HG03135 (cell line): ENCODE data around the gene JADE1.

ENCODE experiments used
- ATAC-seq: cut with Tn5 transposase; IDR thresholded peaks from one replicate; pipeline ENCODE4 v1.9.1; 2021; ENCODE audit warnings: mild to moderate bottlenecking, moderate library complexity; ENCODE audit not compliant: unreplicated experiment

The JADE1 gene

GRCh38 chr4:128810331-128810870, 901 bp downstream of the JADE1 start:
- no peak for ATAC-seq

- ATAC-seq: peak; percentile 51
Observed at GRCh38 chr4:128810871-128811570, 1.5 kb downstream of the JADE1 start.

GRCh38 chr4:128811571-128812441, 2.3 kb downstream of the JADE1 start:
- ATAC-seq: peak; percentile 49

GRCh38 chr4:128812442-128813235, 3.1 kb downstream of the JADE1 start:
- ATAC-seq: peak; percentile 4

- no peak for ATAC-seq
Observed at GRCh38 chr4:128813965-128814364, 4.5 kb downstream of the JADE1 start.

- no peak for ATAC-seq
Observed at GRCh38 chr4:128818442-128818841, 8.9 kb downstream of the JADE1 start.

GRCh38 chr4:128819082-128819742, 9.7 kb downstream of the JADE1 start:
- ATAC-seq: no peak

GRCh38 chr4:128820671-128821070, 11.2 kb downstream of the JADE1 start:
- no peak for ATAC-seq

GRCh38 chr4:128821151-128821550, 11.7 kb downstream of the JADE1 start:
- no peak for ATAC-seq

- ATAC-seq: no peak
Observed at GRCh38 chr4:128823025-128823661, 13.6 kb downstream of the JADE1 start.

GRCh38 chr4:128825226-128825625, 15.7 kb downstream of the JADE1 start:
- no peak for ATAC-seq

GRCh38 chr4:128827296-128827695, 17.8 kb downstream of the JADE1 start:
- no peak for ATAC-seq

GRCh38 chr4:128830906-128831503, 21.5 kb downstream of the JADE1 start:
- no peak for ATAC-seq

- peak; percentile 60 for ATAC-seq
Observed at GRCh38 chr4:128831531-128832242, 22.2 kb downstream of the JADE1 start.

- peak; percentile 15 for ATAC-seq
Observed at GRCh38 chr4:128832243-128832625, 22.7 kb downstream of the JADE1 start.

GRCh38 chr4:128835498-128836222, 26.2 kb downstream of the JADE1 start:
- no peak for ATAC-seq

- no peak for ATAC-seq
Observed at GRCh38 chr4:128837198-128837597, 27.7 kb downstream of the JADE1 start.

GRCh38 chr4:128837679-128838078, 28.2 kb downstream of the JADE1 start:
- ATAC-seq: no peak
